Stimulated activated CD8-positive, alpha-beta memory T cell treated with anti-CD3 and anti-CD28 coated beads, Interleukin-12 subunit alpha, Interleukin-12 subunit beta, amount 100 ng/mL, for 4 hours (primary cell): Measurements from ENCODE around the gene TMEM26.
"Not testable (repeated sequence)": the region's sequence is repeated elsewhere in the genome, so short reads cannot be mapped to it uniquely, and the experiment has no call there.

Experiments
- DNase-seq: peaks from one replicate; pipeline ENCODE4 v3.0.0-alpha.2; 2020; ENCODE audit warnings: low read depth

The TMEM26 gene

DNA sequence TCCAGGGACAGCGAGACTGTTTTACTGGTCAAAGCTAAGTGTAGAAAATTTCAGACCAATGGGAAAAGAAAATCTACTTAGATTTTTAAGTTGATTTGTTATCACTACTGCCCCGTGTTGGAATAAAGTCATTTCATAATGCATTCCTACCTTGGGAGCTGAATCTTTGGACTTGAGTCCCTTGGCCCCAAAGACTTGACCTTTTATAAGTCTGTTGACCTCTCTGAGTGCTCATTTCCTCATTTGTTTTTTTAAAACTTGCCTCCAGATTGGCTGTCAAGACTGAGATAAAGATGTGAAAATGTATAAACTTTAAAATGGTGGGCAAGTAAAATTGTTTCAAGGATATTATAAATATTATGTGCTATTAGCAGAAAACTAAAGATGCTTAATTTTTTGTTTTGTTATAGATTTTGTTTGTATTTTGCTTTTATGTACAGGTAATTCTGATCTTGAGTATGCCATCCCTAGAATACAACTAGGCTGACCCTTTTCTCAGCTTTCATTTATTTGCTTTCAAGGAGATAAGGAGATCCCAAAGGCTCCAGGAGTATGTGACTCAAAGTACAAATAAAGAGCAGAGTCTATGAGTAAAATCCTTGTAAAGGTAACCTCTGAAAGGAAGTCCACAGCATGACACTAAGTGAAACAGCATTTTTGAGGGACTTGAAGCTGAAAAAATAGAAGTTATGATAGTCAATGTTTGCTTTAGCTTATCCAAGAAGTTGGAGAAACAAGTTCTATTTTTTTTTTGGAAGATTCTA, 54.6 kb downstream of the TMEM26 start:
- DNase-seq: no peak

DNA sequence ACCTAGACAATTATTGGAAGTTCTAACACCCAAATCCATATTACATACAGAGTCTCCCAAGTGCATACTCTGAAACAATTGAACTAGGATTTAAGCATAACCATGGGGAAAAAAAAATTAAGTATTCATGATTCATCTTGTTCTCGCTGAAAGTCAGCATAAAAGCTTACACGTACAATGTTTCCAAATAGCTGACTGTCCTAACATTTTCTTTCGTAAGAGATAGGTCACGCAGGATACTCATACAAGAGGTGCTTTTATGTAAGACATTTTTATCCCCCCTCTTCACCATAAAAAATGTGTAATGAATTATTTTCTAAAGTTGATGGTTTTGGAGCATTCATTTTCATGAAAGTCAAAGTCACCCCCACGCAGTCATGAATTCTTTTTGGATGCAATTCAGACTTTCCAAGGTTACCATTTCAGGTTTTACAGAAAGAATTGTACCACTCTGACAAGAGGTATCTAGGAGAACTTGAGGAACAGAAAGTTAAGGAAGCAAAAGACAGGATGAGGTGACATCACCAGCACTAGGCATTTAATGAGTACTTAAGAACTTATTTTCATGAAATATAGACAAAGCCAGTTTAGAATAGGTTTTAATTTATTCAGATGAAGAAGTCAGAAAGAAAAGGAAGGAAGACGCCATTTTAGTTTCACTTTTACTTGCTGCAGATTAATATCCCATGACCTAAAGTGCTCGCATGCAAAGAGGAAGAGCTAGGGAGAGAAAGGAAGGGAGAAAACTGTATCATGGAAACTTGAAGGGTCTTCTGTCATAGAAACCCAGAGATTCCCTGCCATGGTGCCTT, 55.8 kb downstream of the TMEM26 start:
- DNase-seq: no peak

DNA sequence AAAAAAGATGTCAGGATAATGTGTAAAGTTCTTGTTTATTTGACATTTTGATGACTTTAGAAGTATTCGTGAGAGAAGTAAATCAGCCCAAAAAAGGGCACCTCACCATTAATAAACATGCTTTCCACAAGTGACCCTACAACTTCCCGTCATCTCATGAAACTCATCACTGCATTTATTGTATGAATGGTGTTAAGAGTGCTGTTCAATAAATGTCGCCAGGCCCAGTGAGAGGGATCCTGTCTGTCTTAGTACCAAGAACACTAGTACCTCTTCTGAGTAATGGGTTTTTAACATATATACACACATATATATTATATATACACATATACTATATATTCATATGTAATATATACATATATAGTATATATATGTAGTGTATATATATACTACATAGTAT, 61.9 kb downstream of the TMEM26 start:
- no peak for DNase-seq

DNA sequence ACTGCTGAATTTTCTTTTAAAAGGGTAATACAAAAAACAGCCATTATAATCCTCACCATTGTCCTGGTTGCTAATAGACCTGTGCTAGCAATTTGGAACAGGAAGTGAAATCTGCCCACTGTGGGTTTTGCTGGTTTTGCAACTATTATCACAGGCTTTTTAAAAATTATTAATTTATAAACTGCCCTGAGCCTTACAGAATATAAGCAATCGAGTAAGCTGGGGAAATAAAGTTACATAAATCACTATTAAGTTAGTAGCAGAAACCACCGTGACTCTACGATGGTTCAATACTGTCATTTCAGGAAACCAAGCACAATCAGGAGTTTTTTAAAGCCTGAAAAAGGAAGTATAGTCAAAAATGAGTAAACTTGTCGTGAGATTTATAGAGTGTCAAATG, 62.3 kb downstream of the TMEM26 start:
- no peak for DNase-seq

DNA sequence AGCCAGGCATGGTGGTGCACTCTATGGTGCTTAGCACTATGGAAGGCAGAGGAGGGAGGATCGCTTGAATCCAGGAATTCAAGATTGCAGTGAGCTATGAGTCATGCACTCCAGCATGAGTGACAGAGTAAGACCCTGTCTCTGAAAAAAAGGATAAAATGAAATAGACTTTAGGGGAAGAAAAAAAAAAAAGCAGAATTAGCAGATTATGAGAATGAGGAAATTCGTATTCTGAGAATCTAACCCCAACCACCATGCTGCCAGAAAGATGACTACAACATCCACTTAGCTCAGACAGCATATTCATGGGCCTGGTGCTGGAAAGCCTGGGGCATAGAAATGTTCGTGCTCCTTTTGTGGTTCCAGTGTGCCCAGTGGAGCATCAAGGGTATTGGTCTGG, 63.3 kb downstream of the TMEM26 start:
- no peak for DNase-seq

DNA sequence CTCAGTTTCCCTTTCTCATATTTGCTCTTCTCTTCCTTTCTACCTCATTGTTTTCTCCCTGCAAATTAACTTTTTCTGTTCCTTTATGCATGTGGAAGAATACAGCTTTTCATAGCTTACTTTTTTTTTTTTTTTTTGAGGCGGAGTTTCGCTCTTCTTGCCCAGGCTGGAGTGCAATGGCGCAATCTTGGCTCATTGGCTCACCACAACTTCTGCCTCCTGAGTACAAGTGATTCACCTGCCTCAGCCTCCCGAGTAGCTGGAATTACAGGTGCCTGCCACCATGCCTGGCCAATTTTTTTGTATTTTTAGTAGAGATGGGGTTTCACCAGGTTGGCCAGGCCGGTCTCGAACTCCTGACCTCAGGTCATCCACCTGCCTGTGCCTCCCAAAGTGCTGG, 64.2 kb downstream of the TMEM26 start:
- not testable (repeated sequence) for DNase-seq

DNA sequence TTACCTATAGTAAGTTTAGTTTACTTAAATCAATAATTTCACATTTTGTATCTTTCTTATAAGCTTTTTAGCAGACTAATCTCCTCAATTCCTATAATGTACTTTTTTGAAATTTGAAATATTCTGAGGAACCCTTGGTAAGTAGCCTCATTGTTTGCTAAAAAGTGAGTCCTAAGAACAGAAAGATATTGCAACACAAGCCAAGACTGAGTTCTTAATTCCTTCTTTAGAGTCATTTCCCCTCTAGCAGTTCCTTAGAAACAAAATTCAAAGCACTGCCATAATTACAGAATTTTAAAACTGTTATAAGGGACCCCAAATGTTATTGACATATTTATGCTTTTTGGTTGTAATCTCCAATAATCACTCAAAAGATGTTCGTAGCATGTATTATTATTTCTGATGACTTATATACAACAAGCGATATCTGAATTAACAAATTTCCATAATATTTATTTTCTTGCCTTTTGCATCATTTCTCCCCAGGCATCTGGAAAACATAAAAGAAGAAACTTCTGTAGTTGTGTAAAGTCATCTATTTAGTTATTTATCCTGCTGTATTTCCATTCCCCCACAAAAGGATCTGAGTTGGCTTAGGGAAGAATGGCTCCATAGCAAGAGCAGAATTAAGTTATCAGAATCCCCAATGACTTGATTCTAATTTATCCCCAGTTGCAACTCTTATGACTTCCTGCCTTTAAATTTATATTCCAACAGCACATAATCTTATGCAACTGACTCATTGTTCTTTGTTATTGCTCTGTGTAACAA, 67.8 kb downstream of the TMEM26 start:
- DNase-seq: no peak

DNA sequence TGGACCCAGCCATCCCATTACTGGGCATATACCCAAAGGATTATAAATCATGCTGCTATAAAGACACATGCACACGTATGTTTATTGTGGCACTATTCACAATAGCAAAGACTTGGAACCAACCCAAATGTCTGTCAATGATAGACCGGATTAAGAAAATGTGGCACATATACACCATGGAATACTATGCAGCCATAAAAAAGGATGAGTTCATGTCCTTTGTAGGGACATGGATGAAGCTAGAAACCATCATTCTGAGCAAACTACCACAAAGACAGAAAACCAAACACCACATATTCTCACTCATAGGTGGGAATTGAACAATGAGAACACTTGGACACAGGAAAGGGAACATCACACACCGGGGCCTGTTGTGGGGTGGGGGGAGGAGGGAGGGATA, 72.0 kb downstream of the TMEM26 start:
- DNase-seq: not testable (repeated sequence)

DNA sequence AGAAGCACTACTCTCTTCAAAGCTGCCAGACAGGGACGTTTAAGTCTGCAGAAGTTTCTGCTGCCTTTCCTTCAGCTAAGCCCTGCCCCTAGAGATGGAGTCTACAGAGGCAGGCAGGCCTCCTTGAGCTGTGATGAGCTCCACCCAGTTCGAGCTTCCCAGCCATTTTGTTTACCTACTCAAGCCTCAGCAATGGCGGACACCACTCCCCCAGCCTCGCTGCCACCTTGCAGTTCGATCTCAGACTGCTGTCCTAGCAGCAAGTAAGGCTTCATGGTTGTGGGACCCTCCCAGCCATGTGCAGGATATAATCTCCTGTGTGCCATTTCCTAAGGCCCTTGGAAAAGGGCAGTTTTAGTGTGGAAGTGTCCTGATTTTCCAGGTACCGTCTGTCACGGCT, 74.3 kb downstream of the TMEM26 start:
- no peak for DNase-seq

DNA sequence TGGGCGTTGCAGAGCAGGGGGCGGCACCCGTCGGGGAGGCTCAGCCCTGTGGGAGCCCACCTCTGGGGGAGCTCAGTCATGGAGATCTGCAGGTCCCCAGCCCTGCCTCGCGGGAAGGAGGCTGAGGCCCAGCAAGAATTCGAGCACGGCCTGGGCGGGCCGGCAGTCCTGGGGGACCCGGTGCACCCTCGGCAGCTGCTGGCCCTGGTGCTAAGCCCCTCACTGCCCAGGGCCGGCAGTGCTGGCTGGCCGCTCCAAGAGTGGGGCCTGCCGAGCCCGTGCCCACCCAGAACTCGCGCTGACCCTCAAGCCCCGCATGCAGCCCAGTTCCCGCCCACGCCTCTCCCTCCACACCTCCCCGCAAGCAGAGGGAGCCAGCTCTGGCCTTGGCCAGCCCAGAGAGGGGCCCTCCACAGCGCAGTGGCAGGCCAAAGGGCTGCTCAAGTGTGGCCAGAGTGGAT, 76.2 kb downstream of the TMEM26 start:
- DNase-seq: no peak

DNA sequence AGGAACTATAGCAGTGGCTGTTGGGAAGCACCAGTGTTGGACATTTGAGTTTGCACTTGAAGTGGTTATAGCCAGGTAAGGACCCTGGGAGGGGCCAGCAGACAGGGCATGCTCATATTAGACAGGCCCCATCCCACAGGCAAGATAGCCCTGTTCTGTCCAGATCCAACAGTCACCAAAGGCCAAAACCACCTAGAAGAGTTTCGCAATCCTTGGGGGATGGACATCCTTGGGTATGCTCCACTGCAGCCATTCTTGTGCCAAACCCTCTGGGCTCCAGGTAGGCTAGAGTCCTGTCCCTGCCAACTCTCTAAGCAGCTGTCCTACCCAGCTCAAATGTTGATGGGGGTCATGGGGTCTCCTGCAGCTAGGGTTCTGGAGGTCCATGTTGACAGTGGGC, 76.8 kb downstream of the TMEM26 start:
- DNase-seq: no peak

DNA sequence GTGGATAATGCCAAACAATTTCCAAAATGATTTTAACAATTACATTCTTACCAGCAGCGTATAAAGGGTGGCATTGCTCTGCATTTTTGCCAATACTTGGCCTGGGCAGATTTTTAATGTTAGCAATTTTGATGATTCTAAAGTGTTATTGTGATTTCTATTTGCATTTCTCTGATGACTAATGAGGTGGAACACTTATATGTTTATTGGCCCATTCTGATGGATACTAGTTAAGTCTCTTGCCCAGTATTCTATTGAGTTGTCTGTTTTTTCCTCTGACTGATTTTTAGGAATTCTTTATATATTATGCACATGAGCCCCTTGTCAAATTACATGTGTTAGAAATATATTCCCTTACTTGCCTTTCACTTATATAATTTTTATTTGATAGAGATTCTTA, 86.8 kb downstream of the TMEM26 start:
- DNase-seq: no peak

DNA sequence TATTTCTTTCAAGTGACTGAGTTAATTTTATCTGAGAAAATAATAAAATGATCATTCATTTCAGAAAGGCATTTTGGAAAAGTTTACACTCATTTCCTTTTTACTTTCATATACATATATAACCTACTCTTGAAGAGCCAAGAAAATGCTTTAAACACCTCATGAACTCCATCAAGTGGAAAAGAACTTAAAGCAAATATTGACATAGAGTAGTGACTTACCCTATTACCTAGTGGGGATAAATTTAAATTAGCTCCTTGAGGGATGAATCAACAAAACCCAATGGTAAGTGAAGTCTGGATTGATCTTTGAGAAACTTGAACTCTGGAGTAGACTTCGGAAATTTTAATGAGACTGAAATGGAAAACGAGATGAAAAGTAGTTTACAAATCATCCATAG, 88.6 kb downstream of the TMEM26 start:
- DNase-seq: no peak

DNA sequence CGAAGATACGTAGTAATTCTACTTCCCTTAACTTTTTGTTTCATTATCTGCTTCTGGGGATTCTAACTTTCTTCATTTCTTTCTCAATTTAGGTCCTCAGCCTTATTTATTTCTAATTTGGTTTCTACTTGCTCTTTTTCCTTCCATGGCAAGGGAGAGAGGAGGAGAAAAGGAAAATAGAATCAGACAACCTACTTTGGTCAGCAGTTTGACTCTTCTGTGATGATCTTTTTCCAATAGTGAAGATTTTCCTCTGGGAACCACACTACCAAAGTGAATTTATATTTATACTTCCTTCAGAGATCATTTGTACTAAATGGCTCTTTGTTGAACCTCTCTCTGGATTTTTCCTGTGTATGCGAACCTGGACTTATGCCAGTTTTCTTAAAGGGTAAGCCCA, 90.2 kb downstream of the TMEM26 start:
- no peak for DNase-seq

DNA sequence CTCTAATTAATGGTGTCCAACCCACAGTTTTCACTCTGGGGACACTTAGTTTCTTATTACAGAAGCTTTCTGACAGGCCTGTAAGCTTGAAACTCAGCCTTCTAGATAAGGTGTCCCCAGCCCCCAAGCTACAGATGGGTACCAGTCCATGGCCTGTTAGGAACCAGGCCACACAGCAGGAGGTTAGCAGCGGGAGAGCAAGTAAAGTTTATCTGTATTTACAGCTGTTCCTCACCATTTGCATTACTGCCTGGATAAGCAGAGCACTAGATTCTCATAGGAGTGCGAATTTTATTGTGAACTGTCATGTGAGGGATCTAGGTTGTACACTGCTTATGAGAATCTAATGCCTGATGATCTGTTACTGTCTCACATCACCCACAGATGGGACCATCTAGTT, 93.7 kb downstream of the TMEM26 start:
- DNase-seq: no peak

DNA sequence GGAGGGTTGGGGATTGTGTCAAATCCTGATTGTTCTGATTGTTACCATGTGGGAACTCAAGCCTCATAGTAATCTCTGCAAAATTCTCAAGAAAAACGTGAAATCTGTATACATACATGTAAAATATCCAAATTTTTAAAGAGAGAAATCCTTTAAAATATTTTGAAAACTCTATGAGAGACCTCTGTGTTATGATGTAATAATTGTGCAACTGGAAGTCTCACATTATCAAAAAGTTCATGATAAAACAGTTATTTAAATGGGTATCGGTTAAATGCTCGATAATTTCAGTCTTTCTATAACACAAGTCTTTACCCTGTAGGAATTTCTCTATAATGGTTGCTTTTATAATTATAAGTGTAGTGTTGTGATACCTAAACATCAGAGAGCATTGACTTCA, 95.5 kb downstream of the TMEM26 start:
- no peak for DNase-seq
